K562 (cell line): ENCODE measurements around the gene ARFGEF3. TPM values are rescaled to one million over a fixed set of nuclear protein-coding genes. Genes with fewer than 3 reads are reported as not detected.

ENCODE experiments used
- ARNT ChIP-seq, 2 experiments: fragments of 450-650 bp; IDR thresholded peaks; 2 replicates each; pipeline ENCODE4 v1.6.1; 2016; ENCODE audit warnings: mild to moderate bottlenecking in 1 of 2
- FOXJ3 ChIP-seq: sonication (generic); formaldehyde crosslinking; IDR thresholded peaks from 2 replicates; pipeline ENCODE4 v1.4.0; 2020; ENCODE audit warnings: mild to moderate bottlenecking, missing genetic modification reagents
- KDM4B ChIP-seq, 2 experiments: fragments of 450-650 bp in 1 of 2; sonication (generic) in 1 of 2; IDR thresholded peaks; 2 replicates each; pipeline ENCODE4 v1.6.1; 2016 to 2017; ENCODE audit warnings: borderline replicate concordance in 2 of 2, antibody characterized with exemption in 1 of 2, low read depth in 1 of 2, mild to moderate bottlenecking in 1 of 2
- MEF2A ChIP-seq: IDR thresholded peaks from 2 replicates; pipeline ENCODE4 v1.6.1; 2011; ENCODE audit warnings: low read depth, mild to moderate bottlenecking, low read length, moderate library complexity; ENCODE audit not compliant: control insufficient read depth
- NR2F6 ChIP-seq: fragments of 450-650 bp; formaldehyde crosslinking; IDR thresholded peaks from 2 replicates; pipeline ENCODE4 v1.4.0; 2020; ENCODE audit warnings: mild to moderate bottlenecking
- PHTF2 ChIP-seq: fragments of 250-450 bp; sonication (Bioruptor Pico); IDR thresholded peaks from 2 replicates; pipeline ENCODE4 v1.5.0; 2021; ENCODE audit warnings: mild to moderate bottlenecking
- POLR2AphosphoS5 ChIP-seq: IDR thresholded peaks from 2 replicates; pipeline ENCODE4 v1.6.1; 2011; ENCODE audit warnings: mild to moderate bottlenecking, low read depth, low read length, moderate library complexity; ENCODE audit not compliant: control insufficient read depth, insufficient read depth
- RBM25 ChIP-seq: fragments of 200-400 bp; formaldehyde crosslinking; IDR thresholded peaks from 2 replicates; pipeline ENCODE4 v1.6.1; 2018; ENCODE audit warnings: low read length, low read depth, moderate library complexity; ENCODE audit not compliant: severe bottlenecking
- ZBTB5 ChIP-seq: fragments of 450-650 bp; IDR thresholded peaks from 2 replicates; pipeline ENCODE4 v1.6.1; 2017; ENCODE audit warnings: antibody characterized with exemption
- ZNF143 ChIP-seq: sonication (generic); formaldehyde crosslinking; IDR thresholded peaks from 2 replicates; pipeline ENCODE4 v1.9.0; 2022; ENCODE audit warnings: mild to moderate bottlenecking, missing genetic modification reagents
- ZNF175 ChIP-seq: fragments of 200-800 bp; sonication (Bioruptor generic); IDR thresholded peaks from 2 replicates; pipeline ENCODE4 v1.6.1; 2016; ENCODE audit warnings: low read depth, mild to moderate bottlenecking, missing genetic modification characterization, missing compliant biosample characterization
- ZNF274 ChIP-seq: IDR thresholded peaks from 2 replicates; pipeline ENCODE4 v1.6.1; 2011; ENCODE audit warnings: low read depth, mild to moderate bottlenecking, low read length, moderate library complexity, borderline replicate concordance
- ZNF311 ChIP-seq: fragments of 250-450 bp; sonication (Bioruptor Pico); IDR thresholded peaks from 2 replicates; pipeline ENCODE4 v1.4.0; 2020; ENCODE audit warnings: mild to moderate bottlenecking, moderate library complexity
- ZNF407 ChIP-seq: fragments of 450-650 bp; IDR thresholded peaks from 2 replicates; pipeline ENCODE4 v1.6.1; 2016; ENCODE audit warnings: low read depth
- polyA plus RNA-seq, 8 experiments: library from polyadenylated mRNA; depleted of rRNA in 4 of 8; stranded (reverse) in 5 of 8; unstranded in 3 of 8; fragments of >200 nt; fragmentation: Nextera tagmentation in 2 of 8; fragmentation: Illumina TruSeq in 1 of 8; extraction: Ambion mirVana in 2 of 8; extraction: Trizol in 1 of 8; gene quantifications; 2 replicates each; pipeline versions ENCODE4 v1.2.1 to v1.2.3, GENCODE V29; 2011 to 2014; ENCODE audit warnings: inconsistent platforms in 1 of 8, missing spikeins in 1 of 8
- total RNA-seq, 7 experiments: library from RNA; depleted of rRNA in 6 of 7; stranded (reverse); fragments of >200 nt in 6 of 7; fragmentation: Illumina TruSeq in 2 of 7; extraction: Trizol in 2 of 7; gene quantifications; 2 replicates each; pipeline versions ENCODE4 v1.2.1 to v1.2.3, GENCODE V29; 2011 to 2021; ENCODE audit warnings: low replicate concordance in 1 of 7

Gene ARFGEF3
- total and polyA plus RNA-seq, 9 of the 15 experiments (the other 6 are each of a cell fraction or from before 2014, with no cell fraction given): under 0.01 to 0.02 TPM; not detected in 7

- TF ChIP-seq MEF2A (no peak), ZNF143 (CRISPR knock-in tag) (no peak), RBM25 (peak; percentile 56), NR2F6 (CRISPR knock-in tag) (no peak), POLR2AphosphoS5 (no peak), ZBTB5 (no peak), FOXJ3 (CRISPR knock-in tag) (no peak), ZNF175 (CRISPR knock-in tag) (no peak), KDM4B (IDR thresholded peaks at IDR 0.05; ENCODE audit: borderline replicate concordance in 2 of 2, low read depth in 1 of 2) (no peak), ZNF274 (no peak), PHTF2 (CRISPR knock-in tag) (no peak), ZNF407 (no peak), ARNT (IDR thresholded peaks at IDR 0.05) (no peak), ZNF311 (CRISPR knock-in tag) (no peak)
Observed at GRCh38 chr6:138124096-138124495, 37.6 kb upstream of the ARFGEF3 start (continued).
